GM21360 (cell line): ENCODE data around the gene ZBTB42.

Source experiments
- ATAC-seq: cut with Tn5 transposase; IDR thresholded peaks from one replicate; pipeline ENCODE4 v1.9.1; 2021; ENCODE audit warnings: mild to moderate bottlenecking, moderate library complexity; ENCODE audit not compliant: unreplicated experiment

Gene ZBTB42

GRCh38 chr14:104794631-104794992, 6.3 kb upstream of the ZBTB42 start:
- no peak for ATAC-seq

- ATAC-seq = no peak
Measured at GRCh38 chr14:104794993-104795780, 5.7 kb upstream of the ZBTB42 start, which contains the start of gene AKT1. Gene AKT1, minus strand, starts transcription at chr14:104795748. Its CDS starts 3,105 bp downstream, at chr14:104792643.

- ATAC-seq = no peak
Measured at GRCh38 chr14:104795781-104796686, 4.9 kb upstream of the ZBTB42 start.

- ATAC-seq = no peak
Measured at GRCh38 chr14:104796687-104797081, 4.2 kb upstream of the ZBTB42 start.

- no peak for ATAC-seq
Measured at GRCh38 chr14:104797115-104798044, 3.5 kb upstream of the ZBTB42 start.

GRCh38 chr14:104798300-104799243, 2.3 kb upstream of the ZBTB42 start:
- ATAC-seq = no peak

- ATAC-seq = no peak
Measured at GRCh38 chr14:104799244-104800014, 1.5 kb upstream of the ZBTB42 start.

- ATAC-seq = peak; percentile 43
Measured at GRCh38 chr14:104800015-104800770, 708 bp upstream of the ZBTB42 start.

- ATAC-seq = no peak
Measured at GRCh38 chr14:104801520-104802393, 856 bp downstream of the ZBTB42 start.

GRCh38 chr14:104802394-104803184, 1.7 kb downstream of the ZBTB42 start:
- ATAC-seq = no peak

GRCh38 chr14:104803280-104803911, 2.5 kb downstream of the ZBTB42 start:
- no peak for ATAC-seq

- ATAC-seq = no peak
Measured at GRCh38 chr14:104803912-104804410, 3.1 kb downstream of the ZBTB42 start.

- ATAC-seq = no peak
Measured at GRCh38 chr14:104804481-104805325, 3.8 kb downstream of the ZBTB42 start.

- ATAC-seq = no peak
Measured at GRCh38 chr14:104805326-104805678, 4.4 kb downstream of the ZBTB42 start.
